Fibroblast of peridontal ligament (primary cell): ENCODE results near the gene SIGLEC11.
"Not testable (repeated sequence)": the region's sequence is repeated elsewhere in the genome, so short reads cannot be mapped to it uniquely, and the experiment has no call there.

ENCODE experiments used
- DNase-seq: peaks from one replicate; pipeline ENCODE4 v3.0.0-alpha.2; 2010; ENCODE audit errors: extremely low read depth

SIGLEC11 gene

DNA sequence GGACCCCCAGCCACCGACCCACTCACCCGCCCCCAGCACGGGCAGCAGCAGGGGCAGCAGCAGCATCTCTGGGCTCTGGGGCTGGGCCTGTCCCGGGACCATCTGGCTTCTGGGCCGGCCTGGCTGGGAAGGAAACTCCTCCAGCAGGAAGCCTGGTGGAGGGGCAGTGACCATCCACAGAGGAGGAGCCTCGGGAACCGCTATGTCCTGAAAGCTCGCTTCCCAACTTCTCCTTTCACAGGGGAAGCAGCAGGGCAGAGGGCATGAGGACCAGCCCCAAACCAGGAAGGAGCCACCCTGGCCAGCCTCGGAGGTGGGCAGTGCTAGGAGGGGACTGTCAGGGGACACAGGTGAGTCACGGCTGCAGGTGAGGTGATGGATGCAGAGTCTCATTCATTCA lies at the start of gene SIGLEC11:
Gene SIGLEC11 (minus strand): TSS at position 193 of the 400 bp plus-strand sequence. CDS start 91 bp downstream, at position 102.
- DNase-seq: not testable (repeated sequence)

GRCh38 chr19:50008532-50008931 lies 47.6 kb upstream of the SIGLEC11 start:
- no peak for DNase-seq

DNA sequence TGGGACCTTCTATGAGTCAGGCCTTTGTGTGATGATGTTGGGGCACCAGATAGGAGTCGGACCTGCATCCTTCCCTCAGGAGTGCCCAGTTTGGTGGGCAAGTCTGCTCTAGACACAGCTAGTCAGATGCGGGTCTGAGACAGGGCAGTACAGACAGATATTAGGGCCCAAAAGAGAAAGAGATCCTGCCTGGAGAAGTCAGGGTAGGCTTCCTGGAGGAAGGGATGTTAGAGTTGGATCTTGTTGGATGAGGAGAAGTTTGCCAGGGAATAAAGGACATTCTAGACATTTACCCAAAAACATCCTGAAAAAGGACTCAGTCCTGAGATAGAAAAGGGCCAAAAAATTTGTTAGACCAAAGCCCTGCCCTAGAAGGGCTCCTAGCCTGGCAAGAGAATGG lies 47.0 kb upstream of the SIGLEC11 start:
- DNase-seq: no peak

- DNase-seq: no peak
Measured at GRCh38 chr19:50007170-50007569, 46.2 kb upstream of the SIGLEC11 start.

DNA sequence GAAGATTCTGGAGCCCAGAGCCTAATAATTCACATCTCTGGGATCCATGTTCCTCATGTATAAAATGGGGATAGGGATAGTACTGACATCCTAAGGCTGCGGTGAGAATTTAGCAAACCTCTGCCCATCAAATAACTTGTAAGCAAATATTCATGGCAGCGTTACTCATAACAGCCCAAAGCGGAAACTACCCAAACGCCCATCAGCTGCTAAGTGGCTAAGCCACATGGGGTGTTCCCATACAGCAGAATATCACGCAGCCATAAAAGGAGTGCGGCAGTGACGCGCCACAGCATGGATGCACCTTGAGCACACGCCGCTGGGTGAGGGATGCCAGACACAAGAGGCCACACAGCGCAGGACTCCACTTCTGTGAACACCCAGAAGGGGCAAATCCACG lies 44.5 kb upstream of the SIGLEC11 start:
- no peak for DNase-seq

DNA sequence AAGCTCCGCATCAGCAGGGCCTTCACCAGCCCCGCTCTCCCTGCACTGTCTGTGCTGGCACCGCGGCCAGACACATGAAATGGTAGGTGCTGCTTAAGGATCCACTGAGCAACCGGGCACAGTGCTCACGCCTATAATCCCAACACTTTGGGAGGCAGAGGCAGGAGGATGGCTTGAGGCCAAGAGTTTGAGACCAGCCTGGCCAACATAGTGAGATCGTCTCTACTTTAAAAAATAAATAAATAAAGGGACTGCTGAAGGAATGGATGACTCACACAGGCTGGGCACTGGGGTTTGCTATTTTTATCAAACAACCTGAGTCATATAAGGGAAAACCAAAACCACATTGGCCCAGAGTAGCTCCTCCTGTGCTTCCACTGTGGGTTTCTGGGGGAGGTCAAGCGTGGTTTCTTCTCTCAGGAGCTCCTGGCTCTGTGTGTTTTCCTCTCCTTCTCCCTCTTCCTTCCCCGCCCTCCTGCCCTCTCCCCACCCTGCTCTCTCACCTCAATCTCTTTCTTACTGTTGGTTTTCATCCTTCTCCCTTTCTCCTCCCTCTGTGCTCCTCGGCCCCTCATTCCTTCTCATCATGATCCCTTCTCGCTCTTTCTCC lies 42.9 kb upstream of the SIGLEC11 start:
- peak; percentile 97 for DNase-seq

GRCh38 chr19:50003254-50003788 lies 42.3 kb upstream of the SIGLEC11 start:
- DNase-seq: no peak

- no peak for DNase-seq
Measured at GRCh38 chr19:50002386-50002960, 41.5 kb upstream of the SIGLEC11 start.

DNA sequence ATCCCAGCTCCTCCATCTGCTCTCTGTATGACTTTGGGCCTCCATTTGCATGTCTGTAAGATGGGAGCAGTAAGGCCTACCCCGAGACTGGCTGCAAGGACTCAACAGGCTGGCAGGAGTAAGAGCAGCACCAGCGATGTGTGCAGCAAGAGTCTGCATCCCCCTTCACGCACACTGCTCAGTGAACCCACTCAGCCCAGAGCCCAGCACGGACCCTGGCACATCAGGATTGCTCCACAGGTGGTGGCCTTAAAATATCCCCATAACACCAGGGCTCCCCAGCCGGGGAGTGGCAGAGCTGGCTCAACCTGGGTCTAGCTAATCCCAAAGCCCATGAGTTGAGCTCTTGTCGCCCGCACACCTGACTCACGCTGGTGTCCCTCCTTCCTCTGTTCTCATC lies 40.8 kb upstream of the SIGLEC11 start:
- DNase-seq: no peak

DNA sequence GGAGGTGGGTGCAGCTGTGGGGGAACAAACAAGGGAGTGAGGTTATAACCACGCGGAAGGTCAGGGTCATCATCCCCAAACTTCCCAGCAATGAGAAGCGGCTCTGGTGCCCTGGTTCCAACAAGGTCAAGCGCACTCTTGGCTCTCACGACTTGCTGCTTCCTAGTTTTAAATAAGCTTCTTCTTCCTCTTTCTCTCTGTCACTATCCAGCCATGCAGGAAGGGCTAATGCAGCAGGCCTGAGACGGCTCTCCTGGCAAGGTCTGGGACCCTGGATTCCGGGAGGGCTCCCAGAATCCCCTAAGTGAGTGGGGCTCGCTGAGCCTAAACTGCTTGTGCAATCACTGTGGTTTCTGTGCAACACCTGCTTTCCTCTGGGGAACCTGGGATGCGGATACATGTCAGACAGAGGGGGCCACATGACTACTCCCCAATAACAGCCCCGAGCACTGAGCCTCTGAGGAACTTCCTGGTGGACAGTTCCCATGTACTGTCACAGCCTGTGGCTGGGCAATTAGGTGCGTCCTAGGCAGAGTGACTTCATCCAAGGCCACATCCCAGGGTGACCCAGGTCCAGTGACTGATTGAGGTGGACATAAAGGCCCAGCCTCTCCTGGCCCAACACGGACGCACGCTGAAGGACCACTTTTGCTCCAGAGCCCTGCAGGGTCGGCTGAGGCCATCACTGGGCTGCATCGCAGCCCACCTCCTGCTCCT lies 40.0 kb upstream of the SIGLEC11 start:
- no peak for DNase-seq

DNA sequence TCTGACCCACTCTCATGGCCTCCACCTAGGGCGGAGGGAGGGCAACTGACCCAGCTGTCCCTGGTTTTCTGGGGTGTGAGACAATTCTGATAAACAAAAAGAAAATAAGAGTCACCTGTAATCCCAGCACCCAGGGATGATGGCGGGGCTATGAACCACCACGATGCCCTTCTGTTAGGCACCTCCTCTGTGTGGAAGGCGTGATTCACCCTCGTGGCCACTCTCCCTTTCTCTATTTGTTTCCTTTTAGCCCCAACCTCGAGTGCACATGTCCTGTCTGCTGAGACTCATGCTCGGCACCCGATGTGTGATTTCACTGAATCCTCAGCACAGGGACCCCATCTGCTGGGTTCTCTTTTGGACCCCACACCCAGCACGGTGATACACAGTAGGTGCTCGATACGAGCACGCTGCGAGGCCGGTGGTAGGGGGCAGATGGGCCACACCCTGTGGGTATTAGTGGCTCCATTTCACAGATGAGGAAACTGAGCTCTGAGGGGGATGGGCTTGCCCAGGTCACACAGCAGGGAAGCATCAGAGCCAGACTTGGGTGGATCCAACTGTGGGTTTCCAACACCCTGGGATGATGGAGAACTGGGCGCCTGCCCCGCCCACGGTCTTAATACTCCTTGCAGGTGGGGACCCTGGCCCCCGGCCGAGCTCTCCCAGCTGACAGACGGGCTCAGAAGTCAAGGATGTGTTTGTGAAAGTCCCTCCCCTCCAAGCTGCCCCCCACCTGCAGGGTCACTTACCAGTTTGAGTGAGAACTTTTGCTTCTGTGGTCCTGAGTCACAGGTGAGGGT lies 39.3 kb upstream of the SIGLEC11 start:
- DNase-seq: no peak

DNA sequence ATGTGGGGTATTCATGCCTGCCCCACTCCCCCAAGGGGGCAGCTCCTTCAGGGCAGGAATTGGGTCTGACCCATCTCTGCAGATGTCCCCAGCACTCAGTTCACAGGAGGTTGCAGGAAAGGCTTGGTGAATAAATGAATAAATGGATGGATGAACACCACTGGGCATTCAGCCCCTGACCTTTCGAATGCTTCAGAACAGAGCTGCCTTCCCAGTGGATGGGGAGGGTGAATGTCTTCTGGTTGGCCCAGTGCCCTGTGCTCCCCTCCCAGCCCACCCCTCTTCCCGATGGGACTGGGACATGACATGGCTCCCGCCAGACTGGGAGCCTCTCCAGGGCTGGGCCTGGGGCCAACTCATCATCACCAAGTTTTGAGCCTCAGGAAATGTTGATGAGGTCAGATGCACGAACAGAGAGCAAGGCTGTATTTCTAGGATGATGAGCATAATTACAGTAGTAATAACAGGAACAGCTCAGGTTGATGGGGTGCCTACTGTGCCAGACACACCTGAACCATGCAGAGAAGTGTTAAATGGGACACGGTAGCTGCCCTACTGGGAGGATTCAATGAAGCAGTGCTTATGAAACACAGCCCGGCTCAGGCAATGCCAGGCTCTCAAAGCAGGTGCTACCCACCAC lies 38.5 kb upstream of the SIGLEC11 start:
- peak; percentile 9 for DNase-seq

GRCh38 chr19:49997709-49998108 lies 36.7 kb upstream of the SIGLEC11 start:
- peak; percentile 12 for DNase-seq

GRCh38 chr19:49988433-49988832 lies 27.5 kb upstream of the SIGLEC11 start:
- peak; percentile 12 for DNase-seq

- no peak for DNase-seq
Measured at GRCh38 chr19:49988007-49988406, 27.0 kb upstream of the SIGLEC11 start.

GRCh38 chr19:49987159-49987698 lies 26.3 kb upstream of the SIGLEC11 start:
- peak; percentile 91 for DNase-seq

DNA sequence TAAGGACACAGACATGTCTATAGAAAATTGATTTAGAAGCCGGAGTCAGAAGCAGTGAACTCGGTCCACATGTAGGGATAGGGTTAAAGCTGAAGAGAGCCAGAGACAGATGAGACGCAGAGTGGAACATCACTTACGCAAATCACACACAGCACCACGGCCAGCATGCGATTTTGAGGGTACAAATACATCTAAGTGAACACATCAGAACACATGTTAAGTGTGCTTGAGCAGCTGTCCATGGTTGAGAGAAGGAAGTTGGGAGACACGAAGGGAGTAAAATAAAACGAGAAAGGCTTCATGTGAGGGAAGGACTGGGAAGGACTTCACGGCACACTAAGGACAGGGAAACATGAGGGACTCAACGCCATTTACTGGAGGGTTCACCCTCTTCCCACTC lies 25.4 kb upstream of the SIGLEC11 start:
- DNase-seq: no peak

GRCh38 chr19:49985871-49986270 lies 24.9 kb upstream of the SIGLEC11 start:
- DNase-seq: no peak

GRCh38 chr19:49984491-49984890 lies 23.5 kb upstream of the SIGLEC11 start:
- no peak for DNase-seq

DNA sequence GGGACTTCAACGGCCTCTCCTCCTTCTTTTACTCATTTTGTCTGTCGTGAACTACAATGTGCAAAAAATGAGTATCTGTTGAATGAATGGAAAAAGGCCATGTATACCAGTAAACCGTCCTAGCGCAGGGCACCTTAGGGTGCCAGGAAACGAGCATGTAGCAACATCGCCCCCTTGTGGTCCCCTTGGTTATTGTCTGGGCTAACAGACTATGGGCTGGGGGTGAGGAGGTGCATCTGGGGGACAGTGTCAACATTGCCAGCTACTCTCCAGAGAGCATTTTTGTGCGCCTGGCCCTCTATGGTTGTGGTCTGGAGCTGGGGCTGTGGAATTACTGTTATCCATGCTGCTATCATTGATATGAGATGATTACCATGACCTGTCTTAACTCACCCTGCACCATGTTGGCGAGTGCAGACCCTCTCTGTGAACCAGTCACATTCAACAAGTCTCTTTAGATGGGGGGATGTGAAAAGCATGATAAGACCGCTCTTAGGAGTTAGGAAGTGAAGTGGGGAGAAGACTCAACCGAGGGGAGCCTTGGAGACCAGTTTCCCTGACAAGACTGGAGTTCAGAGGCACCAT lies 22.8 kb upstream of the SIGLEC11 start:
- peak; percentile 30 for DNase-seq
